ENCODE measurements around the gene DMRTB1. TPM values are rescaled to one million over a fixed set of nuclear protein-coding genes. Genes with fewer than 3 reads are reported as not detected.

Gene DMRTB1
- total RNA-seq, 1 experiment from 2014 or later, result not detected

GRCh38 chr1:53508056-53508990, 49.1 kb downstream of the DMRTB1 start:
- ChIA-PET POLR2A (interaction anchor here (1.0 kb wide), 1 partner anchor 10 kb away, joined by 6 read pairs; no protein-coding TSS in a partner anchor), CTCF (interaction anchor here (1.2 kb wide), 1 partner anchor 22 kb away, joined by 4 read pairs; no protein-coding TSS in a partner anchor)
- Histone ChIP-seq H3K4me3 (ENCODE audit: low read depth in 2 of 2, low read length in 2 of 2) (no peak overlapping the region), H3K36me3 (ENCODE audit: control insufficient read depth, insufficient read depth, low read length) (no peaks in the 10 kb centered on the region), H3K9me3 (ENCODE audit: control insufficient read depth, insufficient read depth, low read depth, low read length) (no peaks in the 10 kb centered on the region), H3K4me1 (ENCODE audit: control insufficient read depth, insufficient read depth, low read length) (no peaks in the 10 kb centered on the region; the same call in 1 of the 2 replicates), H3K27me3 (ENCODE audit: control insufficient read depth, insufficient read depth, low read length) (no peaks in the 10 kb centered on the region), H3K27ac (ENCODE audit: low read length) (no peak overlapping the region)
- BruUV-seq (replicated peaks), result no TSS peak
- no peak for ATAC-seq
- in situ Hi-C loops (cut with HindIII; ENCODE audit: low pct_unique_long_range_greater_than_20kb, low sequenced_read_pairs), result no loop called here
- intact Hi-C loops (cut with micrococcal nuclease; ENCODE audit: unreplicated experiment), result no loop called here
- DNase-seq (ENCODE audit: low read depth, low spot score), result no peak
- TF ChIP-seq POLR2AphosphoS5 (IDR thresholded peaks at IDR 0.05; ENCODE audit: low read depth, low read length) (no peak), REST (IDR thresholded peaks at IDR 0.05; ENCODE audit: insufficient read depth in 1 of 2, low read depth in 2 of 2, low read length in 1 of 2) (no peak), TCF7L2 (IDR thresholded peaks at IDR 0.05; ENCODE audit: low read depth, low read length) (no peak), SIN3A (IDR thresholded peaks at IDR 0.05; ENCODE audit: borderline replicate concordance, insufficient read depth, low read depth, low read length) (no peak)
- TF ChIP-seq, protein P1, sequence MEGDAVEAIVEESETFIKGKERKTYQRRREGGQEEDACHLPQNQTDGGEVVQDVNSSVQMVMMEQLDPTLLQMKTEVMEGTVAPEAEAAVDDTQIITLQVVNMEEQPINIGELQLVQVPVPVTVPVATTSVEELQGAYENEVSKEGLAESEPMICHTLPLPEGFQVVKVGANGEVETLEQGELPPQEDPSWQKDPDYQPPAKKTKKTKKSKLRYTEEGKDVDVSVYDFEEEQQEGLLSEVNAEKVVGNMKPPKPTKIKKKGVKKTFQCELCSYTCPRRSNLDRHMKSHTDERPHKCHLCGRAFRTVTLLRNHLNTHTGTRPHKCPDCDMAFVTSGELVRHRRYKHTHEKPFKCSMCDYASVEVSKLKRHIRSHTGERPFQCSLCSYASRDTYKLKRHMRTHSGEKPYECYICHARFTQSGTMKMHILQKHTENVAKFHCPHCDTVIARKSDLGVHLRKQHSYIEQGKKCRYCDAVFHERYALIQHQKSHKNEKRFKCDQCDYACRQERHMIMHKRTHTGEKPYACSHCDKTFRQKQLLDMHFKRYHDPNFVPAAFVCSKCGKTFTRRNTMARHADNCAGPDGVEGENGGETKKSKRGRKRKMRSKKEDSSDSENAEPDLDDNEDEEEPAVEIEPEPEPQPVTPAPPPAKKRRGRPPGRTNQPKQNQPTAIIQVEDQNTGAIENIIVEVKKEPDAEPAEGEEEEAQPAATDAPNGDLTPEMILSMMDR (IDR thresholded peaks at IDR 0.05), result no peak

DNA sequence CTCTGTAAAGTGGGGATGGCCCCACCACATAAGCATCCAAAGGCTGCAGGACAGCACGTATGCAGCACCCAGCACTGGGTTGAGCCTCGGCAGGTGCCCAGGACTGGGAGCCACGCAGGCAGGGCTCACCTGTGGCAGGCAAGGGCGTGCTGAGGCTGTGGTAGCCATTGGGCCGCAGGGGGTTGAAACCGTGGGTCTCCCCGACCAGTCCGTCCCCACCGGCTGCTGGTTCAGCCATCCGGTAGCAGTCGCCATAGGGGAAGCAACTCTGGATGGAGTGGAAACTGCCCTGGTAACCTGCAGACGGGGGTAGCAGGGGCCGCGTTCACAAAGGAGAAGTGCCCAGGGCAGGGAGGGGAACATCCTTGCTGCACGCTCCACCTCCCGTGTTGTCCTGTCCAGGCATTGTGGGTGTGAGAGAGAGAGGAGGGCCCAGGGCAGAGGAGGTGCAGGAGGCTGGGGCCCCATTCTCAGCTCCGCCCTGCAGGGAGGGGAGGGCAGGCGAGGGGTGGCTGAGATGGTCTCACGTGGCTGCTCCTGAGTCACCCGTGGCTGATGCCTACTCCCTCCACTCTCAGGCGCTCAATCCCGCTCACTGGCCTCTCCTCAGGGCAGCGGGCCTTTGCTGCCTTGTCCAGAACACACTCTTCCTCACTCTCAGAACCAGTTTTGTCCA, 49.9 kb downstream of the DMRTB1 start:
- no peak overlapping the region for H3K4me3 ChIP-seq (ENCODE audit: low read depth in 2 of 2, low read length in 2 of 2)
- POLR2A ChIA-PET, result interaction anchor here (1.0 kb wide), 1 partner anchor 11 kb away, joined by 6 read pairs; no protein-coding TSS in a partner anchor

More for the DNA sequence above, 49.9 kb downstream of the DMRTB1 start:
- no peaks in the 10 kb centered on the region for H3K9me3 ChIP-seq (ENCODE audit: control insufficient read depth, insufficient read depth, low read depth, low read length)
- CTCF ChIA-PET, result no interaction called here
- BruUV-seq (replicated peaks), result no TSS peak
- H3K36me3 ChIP-seq (ENCODE audit: control insufficient read depth, insufficient read depth, low read length), result no peaks in the 10 kb centered on the region
- no peaks in the 10 kb centered on the region; the same call in 1 of the 2 replicates for H3K4me1 ChIP-seq (ENCODE audit: control insufficient read depth, insufficient read depth, low read length)
- in situ Hi-C loops (cut with HindIII; ENCODE audit: low pct_unique_long_range_greater_than_20kb, low sequenced_read_pairs), result no loop called here
- H3K27me3 ChIP-seq (ENCODE audit: control insufficient read depth, insufficient read depth, low read length), result no peaks in the 10 kb centered on the region
- H3K27ac ChIP-seq (ENCODE audit: low read length), result no peak overlapping the region
- DNase-seq (ENCODE audit: low read depth, low spot score) (no peak), ATAC-seq (no peak)
- intact Hi-C loops (cut with micrococcal nuclease; ENCODE audit: unreplicated experiment), result no loop called here
- TF ChIP-seq SIN3A (IDR thresholded peaks at IDR 0.05; ENCODE audit: borderline replicate concordance, insufficient read depth, low read depth, low read length) (no peak), POLR2AphosphoS5 (IDR thresholded peaks at IDR 0.05; ENCODE audit: low read depth, low read length) (no peak), TCF7L2 (IDR thresholded peaks at IDR 0.05; ENCODE audit: low read depth, low read length) (no peak), REST (IDR thresholded peaks at IDR 0.05; ENCODE audit: insufficient read depth in 1 of 2, low read depth in 2 of 2, low read length in 1 of 2) (no peak)
- TF ChIP-seq, protein P1 (IDR thresholded peaks at IDR 0.05), result no peak
